ENCODE data around the gene GPR55. TPM values are rescaled to one million over a fixed set of nuclear protein-coding genes. Genes with fewer than 3 reads are reported as not detected.

The GPR55 gene
- total and polyA plus RNA-seq, 8 donors, result 0.06 to 0.24 (median 0.09) TPM; not detected in 3

DNA sequence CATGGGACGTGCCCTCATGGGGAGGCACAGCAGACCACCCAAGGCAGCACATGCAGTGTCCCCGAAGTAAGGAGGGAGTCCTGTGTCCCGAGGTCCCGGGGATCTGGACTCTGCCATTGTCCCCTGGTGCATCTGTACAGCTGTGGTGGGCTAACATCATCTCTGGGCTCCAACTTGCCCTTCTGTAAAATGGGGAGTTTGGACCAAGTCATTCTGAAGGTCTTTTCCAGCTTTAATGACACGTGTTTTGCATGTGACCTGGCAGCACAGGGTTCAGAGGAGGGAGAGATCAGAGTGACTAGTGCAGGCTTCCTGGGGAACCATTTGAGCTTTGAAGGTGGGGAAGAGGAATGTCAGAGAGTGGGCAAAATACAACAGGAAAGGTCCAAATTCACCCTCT lies 38.8 kb downstream of the GPR55 start:
- TF ChIP-seq, protein P1, sequence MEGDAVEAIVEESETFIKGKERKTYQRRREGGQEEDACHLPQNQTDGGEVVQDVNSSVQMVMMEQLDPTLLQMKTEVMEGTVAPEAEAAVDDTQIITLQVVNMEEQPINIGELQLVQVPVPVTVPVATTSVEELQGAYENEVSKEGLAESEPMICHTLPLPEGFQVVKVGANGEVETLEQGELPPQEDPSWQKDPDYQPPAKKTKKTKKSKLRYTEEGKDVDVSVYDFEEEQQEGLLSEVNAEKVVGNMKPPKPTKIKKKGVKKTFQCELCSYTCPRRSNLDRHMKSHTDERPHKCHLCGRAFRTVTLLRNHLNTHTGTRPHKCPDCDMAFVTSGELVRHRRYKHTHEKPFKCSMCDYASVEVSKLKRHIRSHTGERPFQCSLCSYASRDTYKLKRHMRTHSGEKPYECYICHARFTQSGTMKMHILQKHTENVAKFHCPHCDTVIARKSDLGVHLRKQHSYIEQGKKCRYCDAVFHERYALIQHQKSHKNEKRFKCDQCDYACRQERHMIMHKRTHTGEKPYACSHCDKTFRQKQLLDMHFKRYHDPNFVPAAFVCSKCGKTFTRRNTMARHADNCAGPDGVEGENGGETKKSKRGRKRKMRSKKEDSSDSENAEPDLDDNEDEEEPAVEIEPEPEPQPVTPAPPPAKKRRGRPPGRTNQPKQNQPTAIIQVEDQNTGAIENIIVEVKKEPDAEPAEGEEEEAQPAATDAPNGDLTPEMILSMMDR (IDR thresholded peaks at IDR 0.05), result no peak
- ATAC-seq (no peak), DNase-seq (no peak)
- H3K4me3 ChIP-seq, result no peak overlapping the region
- H3K36me3 ChIP-seq, result no peaks in the 10 kb centered on the region
- H3K27ac ChIP-seq, result no peak overlapping the region
- H3K4me1 ChIP-seq, result no peaks in the 10 kb centered on the region
- H3K27me3 ChIP-seq, result peaks cover 0 to 7% of the 10 kb centered on the region in 2 donors
- intact Hi-C loops (cut with DNase I), result no loop called here
- no peaks in the 10 kb centered on the region for H3K9me3 ChIP-seq

DNA sequence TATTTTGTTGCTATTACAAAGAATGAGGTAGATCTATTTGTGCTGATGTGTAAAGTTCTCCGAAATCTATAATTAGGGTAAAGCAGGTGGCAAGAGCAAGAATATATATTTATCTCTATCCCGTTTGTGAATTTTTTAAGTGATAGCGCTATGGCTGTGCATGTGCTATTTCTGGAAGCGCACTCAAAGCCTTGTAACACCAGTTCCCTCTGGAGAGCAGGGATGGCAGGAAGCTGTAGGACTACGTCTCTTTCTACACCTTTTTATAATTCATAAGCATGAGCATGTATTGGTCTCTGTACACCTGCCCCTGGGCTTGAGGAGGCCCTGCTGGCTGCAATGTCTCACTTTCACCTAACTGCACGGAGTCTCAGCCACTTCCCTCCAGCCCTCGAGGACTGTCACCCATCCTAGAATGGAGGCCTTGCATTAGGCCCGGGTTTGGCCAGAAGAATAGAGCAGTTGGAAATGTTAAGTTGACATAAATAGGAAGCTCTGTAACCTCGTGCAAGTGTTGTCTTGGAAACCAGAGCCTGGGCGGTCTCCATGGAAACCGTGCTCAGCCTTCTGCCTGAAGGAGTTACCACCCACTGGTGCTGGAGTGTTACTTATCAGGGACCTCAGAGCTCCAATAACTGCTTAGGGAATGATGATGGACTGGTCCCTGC lies 39.4 kb downstream of the GPR55 start:
- H3K27ac ChIP-seq, result no peak overlapping the region
- H3K9me3 ChIP-seq, result no peaks in the 10 kb centered on the region
- TF ChIP-seq, protein P1 (IDR thresholded peaks at IDR 0.05), result no peak
- H3K4me1 ChIP-seq, result no peaks in the 10 kb centered on the region
- H3K4me3 ChIP-seq, result no peak overlapping the region
- intact Hi-C loops (cut with DNase I), result no loop called here
- H3K27me3 ChIP-seq, result peaks cover 0 to 7% of the 10 kb centered on the region in 2 donors
- no peaks in the 10 kb centered on the region for H3K36me3 ChIP-seq
- DNase-seq (peak in 1 of 4 donors; percentile 71), ATAC-seq (no peak)

DNA sequence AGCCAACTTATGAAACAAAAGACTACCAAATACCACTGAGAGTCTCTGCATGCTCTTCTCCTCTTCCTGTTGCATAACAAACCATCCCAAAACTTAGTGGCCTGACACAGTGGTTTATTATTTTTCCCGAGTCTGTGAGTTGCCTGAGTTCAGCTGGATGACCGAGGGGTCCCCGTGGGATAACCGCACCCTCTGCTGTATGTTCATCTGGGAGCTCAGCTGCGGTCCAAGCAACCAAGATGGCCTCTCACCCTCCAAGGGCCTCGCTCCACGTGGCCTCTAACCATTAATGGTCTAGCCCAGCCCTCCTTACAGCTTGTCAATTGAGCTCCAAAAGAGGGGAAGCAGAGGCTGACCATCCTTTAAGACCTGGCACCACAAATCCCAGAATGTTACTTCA lies 43.2 kb downstream of the GPR55 start:
- DNase-seq (no peak), ATAC-seq (no peak)
- Histone ChIP-seq H3K36me3 (no peaks in the 10 kb centered on the region), H3K27ac (no peak overlapping the region), H3K4me1 (no peaks in the 10 kb centered on the region), H3K9me3 (no peaks in the 10 kb centered on the region), H3K4me3 (no peak overlapping the region), H3K27me3 (no peaks in the 10 kb centered on the region)
- intact Hi-C loops (cut with DNase I), result no loop called here
- TF ChIP-seq, protein P1 (IDR thresholded peaks at IDR 0.05), result no peak

DNA sequence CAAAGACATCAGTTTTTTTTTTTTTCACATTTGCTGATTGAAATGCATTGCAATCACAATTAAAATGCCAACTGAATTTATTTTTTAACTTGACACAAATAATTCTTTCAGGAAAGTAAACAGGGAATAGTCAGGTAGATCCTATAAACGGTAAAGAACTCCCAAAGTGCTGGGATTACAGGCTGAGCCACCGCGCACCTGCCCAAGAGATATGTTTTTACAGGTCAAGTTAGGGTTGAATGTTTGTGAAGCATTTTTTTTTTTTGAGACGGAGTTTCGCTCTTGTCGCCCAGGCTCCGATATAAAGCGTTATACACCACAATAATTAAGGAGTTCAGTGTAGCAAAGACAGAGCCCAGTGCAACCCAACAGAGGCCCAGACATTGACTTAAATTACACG lies 45.2 kb downstream of the GPR55 start:
- H3K4me3 ChIP-seq, result no peak overlapping the region
- no peak for ATAC-seq
- H3K9me3 ChIP-seq, result no peaks in the 10 kb centered on the region
- intact Hi-C loops (cut with DNase I), result no loop called here
- no peaks in the 10 kb centered on the region for H3K27me3 ChIP-seq
- no peaks in the 10 kb centered on the region for H3K36me3 ChIP-seq
- DNase-seq, result no peak
- no peak overlapping the region for H3K27ac ChIP-seq
- H3K4me1 ChIP-seq, result no peaks in the 10 kb centered on the region
- TF ChIP-seq, protein P1 (IDR thresholded peaks at IDR 0.05), result no peak

DNA sequence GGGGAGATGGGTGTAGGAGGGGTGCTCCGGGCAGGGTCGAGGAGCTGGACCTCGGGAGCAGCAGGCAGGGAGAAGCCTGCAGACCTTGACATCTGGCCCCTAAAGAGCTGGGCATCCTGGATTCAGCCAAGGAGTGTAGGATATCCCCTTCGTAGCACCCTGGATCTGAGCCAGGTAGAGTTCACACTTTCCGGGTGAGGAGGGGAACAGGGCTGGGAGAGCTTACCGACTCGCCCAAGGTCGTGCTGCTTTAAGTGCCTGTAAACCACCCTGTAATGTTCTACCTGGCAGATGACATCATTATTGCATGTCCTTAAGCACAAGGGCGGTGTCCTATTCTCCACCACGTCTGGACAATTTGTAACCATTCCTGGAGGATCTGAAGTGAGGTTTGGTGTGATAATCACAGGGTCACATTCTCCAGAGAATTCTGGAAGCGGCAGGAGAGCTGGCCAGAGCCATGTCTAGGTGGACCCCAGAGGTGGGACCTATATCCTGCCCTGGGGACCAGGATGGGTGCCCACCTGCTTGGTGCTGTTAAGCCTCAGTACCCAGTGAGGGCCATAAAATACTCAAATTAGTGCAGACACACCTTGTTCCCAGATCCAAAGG lies 45.7 kb downstream of the GPR55 start:
- no peak for ATAC-seq
- intact Hi-C loops (cut with DNase I), result no loop called here
- Histone ChIP-seq H3K4me1 (no peaks in the 10 kb centered on the region), H3K27ac (no peak overlapping the region), H3K27me3 (no peaks in the 10 kb centered on the region), H3K4me3 (no peak overlapping the region), H3K36me3 (no peaks in the 10 kb centered on the region), H3K9me3 (no peaks in the 10 kb centered on the region)
- DNase-seq, result peak in 1 of 4 donors; percentile 18
- TF ChIP-seq, protein P1 (IDR thresholded peaks at IDR 0.05), result no peak

Measured in left lung (tissue), 10 donors.